AG04450 (cell line): ENCODE results near the gene HIVEP3. TPM values are rescaled to one million over a fixed set of nuclear protein-coding genes. Genes with fewer than 3 reads are reported as not detected.

Experiments
- CTCF ChIA-PET: fragments of 300-600, 350-600 bp; formaldehyde crosslinking; extraction: SDS; loops from one replicate; lab custom pipeline; 2022; ENCODE audit warnings: antibody characterized with exemption, inconsistent platforms; lab: Charles Lee
- POLR2A ChIA-PET: fragments of 350-600 bp; formaldehyde crosslinking; extraction: SDS; loops from one replicate; lab custom pipeline; 2021; ENCODE audit warnings: antibody characterized with exemption, inconsistent platforms; lab: Yijun Ruan, JAX
- DNase-seq: peaks from one replicate; pipeline ENCODE4 v3.0.0-alpha.2; 2011; ENCODE audit warnings: low read depth, low spot score
- H3K27ac ChIP-seq: one replicate; pipeline ENCODE4 v1.5.1; 2012; ENCODE audit warnings: low read depth, low read length, control low read depth
- H3K27me3 ChIP-seq: one replicate; pipeline ENCODE4 v1.6.0; 2012; ENCODE audit warnings: low read length; ENCODE audit not compliant: control insufficient read depth, insufficient read depth
- H3K4me3 ChIP-seq: 2 replicates; pipeline ENCODE4 v1.5.1; 2011; ENCODE audit warnings: mild to moderate bottlenecking, low read depth, low read length, control low read depth
- H3K9me3 ChIP-seq: 2 replicates; pipeline ENCODE4 v1.5.1; 2012; ENCODE audit warnings: low read length; ENCODE audit not compliant: control insufficient read depth, insufficient read depth
- polyA plus RNA-seq: library from polyadenylated mRNA; depleted of rRNA; stranded (reverse); fragments of >200 nt; gene quantifications from 2 replicates; pipeline ENCODE4 v1.2.3, GENCODE V29; 2011
- TF ChIP-seq, protein P1 (sequence below): IDR thresholded peaks from 2 replicates; pipeline ENCODE4 v1.5.1; 2011; ENCODE audit warnings: low read depth, low read length, control low read depth, inconsistent platforms

The HIVEP3 gene
- polyA plus RNA-seq, 1 experiment: 4.8 TPM

- Histone ChIP-seq H3K9me3 (no peaks in the 10 kb centered on the region; the same call in 1 of the 2 replicates), H3K27me3 (no peaks in the 10 kb centered on the region), H3K27ac (no peak overlapping the region), H3K4me3 (no peak overlapping the region)
- ChIA-PET POLR2A (no interaction called here), CTCF (no interaction called here)
- no peak for DNase-seq
- TF ChIP-seq, protein P1, sequence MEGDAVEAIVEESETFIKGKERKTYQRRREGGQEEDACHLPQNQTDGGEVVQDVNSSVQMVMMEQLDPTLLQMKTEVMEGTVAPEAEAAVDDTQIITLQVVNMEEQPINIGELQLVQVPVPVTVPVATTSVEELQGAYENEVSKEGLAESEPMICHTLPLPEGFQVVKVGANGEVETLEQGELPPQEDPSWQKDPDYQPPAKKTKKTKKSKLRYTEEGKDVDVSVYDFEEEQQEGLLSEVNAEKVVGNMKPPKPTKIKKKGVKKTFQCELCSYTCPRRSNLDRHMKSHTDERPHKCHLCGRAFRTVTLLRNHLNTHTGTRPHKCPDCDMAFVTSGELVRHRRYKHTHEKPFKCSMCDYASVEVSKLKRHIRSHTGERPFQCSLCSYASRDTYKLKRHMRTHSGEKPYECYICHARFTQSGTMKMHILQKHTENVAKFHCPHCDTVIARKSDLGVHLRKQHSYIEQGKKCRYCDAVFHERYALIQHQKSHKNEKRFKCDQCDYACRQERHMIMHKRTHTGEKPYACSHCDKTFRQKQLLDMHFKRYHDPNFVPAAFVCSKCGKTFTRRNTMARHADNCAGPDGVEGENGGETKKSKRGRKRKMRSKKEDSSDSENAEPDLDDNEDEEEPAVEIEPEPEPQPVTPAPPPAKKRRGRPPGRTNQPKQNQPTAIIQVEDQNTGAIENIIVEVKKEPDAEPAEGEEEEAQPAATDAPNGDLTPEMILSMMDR: no peak
Measured at GRCh38 chr1:41481109-41481775, 437.5 kb downstream of the HIVEP3 start.

GRCh38 chr1:41480204-41481108 is 438.3 kb downstream of the HIVEP3 start:
- Histone ChIP-seq H3K9me3 (no peaks in the 10 kb centered on the region; the same call in 1 of the 2 replicates), H3K27me3 (no peaks in the 10 kb centered on the region), H3K27ac (no peak overlapping the region), H3K4me3 (no peak overlapping the region)
- CTCF ChIA-PET: interaction anchor here (0.7 kb wide), 1 partner anchor 540 kb away, joined by 3 read pairs; no protein-coding TSS in a partner anchor
- POLR2A ChIA-PET: no interaction called here
- TF ChIP-seq, protein P1: no peak
- DNase-seq: no peak

- no peak for DNase-seq
- no peaks in the 10 kb centered on the region; the same call in 1 of the 2 replicates for H3K9me3 ChIP-seq
- no peak overlapping the region for H3K4me3 ChIP-seq
- ChIA-PET POLR2A (no interaction called here), CTCF (interaction anchor here (0.7 kb wide), 1 partner anchor 540 kb away, joined by 3 read pairs; no protein-coding TSS in a partner anchor)
- no peak overlapping the region for H3K27ac ChIP-seq
- no peaks in the 10 kb centered on the region for H3K27me3 ChIP-seq
- TF ChIP-seq, protein P1: no peak
Measured at GRCh38 chr1:41479808-41480160, 438.9 kb downstream of the HIVEP3 start.

DNA sequence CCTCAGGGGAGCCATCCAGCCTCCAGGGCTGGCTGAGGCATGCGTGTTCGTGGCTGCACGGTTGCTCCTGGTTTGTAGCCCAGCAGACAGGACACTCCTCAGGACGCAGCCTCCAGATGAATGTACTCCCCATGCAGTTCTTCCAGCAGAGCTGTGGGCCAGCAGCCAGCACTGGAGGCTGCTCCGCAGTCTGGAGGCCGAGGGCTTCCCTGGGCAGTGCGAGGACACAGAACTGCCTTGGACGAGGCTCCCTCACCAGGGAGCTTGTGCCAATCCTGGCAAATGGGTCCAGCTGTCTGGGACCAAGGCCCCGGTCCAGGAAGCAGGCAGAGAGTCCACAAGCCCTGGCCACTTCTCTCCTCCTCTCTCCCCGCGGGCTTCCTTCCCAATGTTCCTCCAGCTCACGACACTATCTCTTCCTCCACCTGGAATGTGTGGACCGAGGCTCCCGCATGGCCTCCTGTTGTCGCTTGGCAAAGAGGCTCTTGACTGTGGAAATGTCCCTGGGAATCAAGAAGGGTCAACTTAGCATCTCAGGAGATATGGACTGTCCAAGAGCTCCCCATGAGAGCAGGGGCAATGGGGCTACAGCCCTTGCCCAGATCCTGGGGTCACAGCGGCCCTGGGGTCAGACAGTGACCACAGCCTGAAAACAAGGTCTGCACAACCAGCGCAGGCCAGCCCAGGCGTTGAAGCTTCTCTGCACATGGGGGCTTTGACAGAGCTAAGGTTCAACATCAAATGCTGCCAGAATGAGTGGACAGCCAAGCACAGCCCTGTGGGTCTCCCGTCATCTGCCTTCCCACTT is 439.5 kb downstream of the HIVEP3 start:
- CTCF ChIA-PET: interaction anchor here (1.1 kb wide), 1 partner anchor 694 kb away, joined by 3 read pairs; no protein-coding TSS in a partner anchor
- no peaks in the 10 kb centered on the region; the same call in 1 of the 2 replicates for H3K9me3 ChIP-seq
- POLR2A ChIA-PET: no interaction called here
- no peaks in the 10 kb centered on the region for H3K27me3 ChIP-seq
- TF ChIP-seq, protein P1: no peak
- DNase-seq: no peak
- no peak overlapping the region for H3K27ac ChIP-seq
- H3K4me3 ChIP-seq: no peak overlapping the region
